ENCODE measurements around the gene SLC39A5.
"Not testable (repeated sequence)": the region's sequence is repeated elsewhere in the genome, so short reads cannot be mapped to it uniquely, and the experiment has no call there.

Gene SLC39A5

DNA sequence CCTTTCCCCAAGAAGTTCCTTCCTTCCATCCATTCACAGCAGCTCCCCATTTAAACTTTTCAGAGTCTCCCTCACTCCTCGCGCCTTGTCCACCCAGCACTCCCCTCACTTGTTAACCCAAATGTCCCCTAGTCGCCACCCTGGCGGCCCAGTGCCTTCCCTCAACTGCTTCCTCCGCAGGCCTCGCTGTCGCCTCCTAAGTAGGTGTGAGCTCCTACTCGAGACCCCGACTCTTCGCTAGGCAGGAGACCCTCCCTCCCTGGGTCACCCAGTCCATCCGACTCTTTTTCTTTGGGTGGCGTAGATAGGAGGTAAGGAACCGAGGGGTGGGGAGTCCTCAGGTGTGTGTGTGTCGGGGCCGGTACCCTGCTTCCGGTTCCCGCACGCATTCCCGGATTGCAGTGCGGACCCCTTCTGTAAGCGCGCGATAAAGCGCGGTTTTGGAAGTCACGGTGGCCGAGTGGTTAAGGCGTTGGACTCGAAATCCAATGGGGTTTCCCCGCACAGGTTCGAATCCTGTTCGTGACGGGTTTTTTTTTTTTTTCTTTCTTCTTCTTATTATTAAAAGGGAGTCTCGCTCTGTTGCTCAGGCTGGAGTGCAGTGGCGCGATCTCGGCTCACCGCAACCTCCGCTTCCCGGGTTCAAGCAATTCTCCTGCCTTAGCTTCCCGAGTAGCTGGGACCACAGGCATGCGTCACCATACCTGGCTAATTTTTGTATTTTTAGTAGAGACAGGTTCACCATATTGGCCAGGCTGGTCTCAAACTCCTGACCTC, 39.7 kb upstream of the SLC39A5 start:
- DNase-seq, result peak; percentile 90
- TF ChIP-seq, protein P1, sequence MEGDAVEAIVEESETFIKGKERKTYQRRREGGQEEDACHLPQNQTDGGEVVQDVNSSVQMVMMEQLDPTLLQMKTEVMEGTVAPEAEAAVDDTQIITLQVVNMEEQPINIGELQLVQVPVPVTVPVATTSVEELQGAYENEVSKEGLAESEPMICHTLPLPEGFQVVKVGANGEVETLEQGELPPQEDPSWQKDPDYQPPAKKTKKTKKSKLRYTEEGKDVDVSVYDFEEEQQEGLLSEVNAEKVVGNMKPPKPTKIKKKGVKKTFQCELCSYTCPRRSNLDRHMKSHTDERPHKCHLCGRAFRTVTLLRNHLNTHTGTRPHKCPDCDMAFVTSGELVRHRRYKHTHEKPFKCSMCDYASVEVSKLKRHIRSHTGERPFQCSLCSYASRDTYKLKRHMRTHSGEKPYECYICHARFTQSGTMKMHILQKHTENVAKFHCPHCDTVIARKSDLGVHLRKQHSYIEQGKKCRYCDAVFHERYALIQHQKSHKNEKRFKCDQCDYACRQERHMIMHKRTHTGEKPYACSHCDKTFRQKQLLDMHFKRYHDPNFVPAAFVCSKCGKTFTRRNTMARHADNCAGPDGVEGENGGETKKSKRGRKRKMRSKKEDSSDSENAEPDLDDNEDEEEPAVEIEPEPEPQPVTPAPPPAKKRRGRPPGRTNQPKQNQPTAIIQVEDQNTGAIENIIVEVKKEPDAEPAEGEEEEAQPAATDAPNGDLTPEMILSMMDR (IDR thresholded peaks at IDR 0.05), result no peak
- Mint-ChIP-seq H3K27me3 (ENCODE audit: low read depth, poor library complexity) (peaks cover 4% of the 10 kb centered on the region), H3K9me3 (no peaks in the 10 kb centered on the region), H3K4me1 (peaks cover 31% of the 10 kb centered on the region), H3K4me3 (peak overlapping the region; percentile 92), H3K27ac (peak overlapping the region; percentile 99), H3K36me3 (ENCODE audit: low read depth) (peaks cover 23% of the 10 kb centered on the region)

DNA sequence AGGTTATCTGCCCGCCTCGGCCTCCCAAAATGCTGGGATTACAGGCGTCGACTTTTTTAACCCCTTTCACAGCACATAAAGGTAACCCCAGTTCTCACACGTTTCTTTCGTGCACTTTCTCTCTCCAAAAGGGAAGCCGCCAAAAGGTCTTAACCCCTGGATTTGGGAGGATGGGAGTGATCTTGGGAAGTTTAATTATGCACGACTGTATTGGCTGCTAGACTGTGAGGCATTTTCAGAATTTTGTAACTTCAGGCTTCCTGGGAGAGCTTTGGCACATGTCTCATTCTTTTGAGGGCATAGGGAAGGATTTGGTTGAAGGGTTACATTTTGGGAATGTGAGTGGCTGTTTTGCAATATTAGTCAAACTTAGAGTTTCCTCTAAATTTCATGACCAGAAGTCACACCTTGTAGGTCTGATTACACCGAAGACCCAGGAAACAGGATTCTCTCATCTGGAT, 39.1 kb upstream of the SLC39A5 start:
- peaks cover 31% of the 10 kb centered on the region for H3K4me1 Mint-ChIP-seq
- H3K9me3 Mint-ChIP-seq, result no peaks in the 10 kb centered on the region
- H3K27me3 Mint-ChIP-seq (ENCODE audit: low read depth, poor library complexity), result peaks cover 4% of the 10 kb centered on the region
- TF ChIP-seq, protein P1 (IDR thresholded peaks at IDR 0.05), result no peak
- peaks cover 20% of the 10 kb centered on the region for H3K36me3 Mint-ChIP-seq (ENCODE audit: low read depth)
- H3K27ac Mint-ChIP-seq, result no peak overlapping the region
- no peak for DNase-seq
- H3K4me3 Mint-ChIP-seq, result peak overlapping the region; percentile 92

DNA sequence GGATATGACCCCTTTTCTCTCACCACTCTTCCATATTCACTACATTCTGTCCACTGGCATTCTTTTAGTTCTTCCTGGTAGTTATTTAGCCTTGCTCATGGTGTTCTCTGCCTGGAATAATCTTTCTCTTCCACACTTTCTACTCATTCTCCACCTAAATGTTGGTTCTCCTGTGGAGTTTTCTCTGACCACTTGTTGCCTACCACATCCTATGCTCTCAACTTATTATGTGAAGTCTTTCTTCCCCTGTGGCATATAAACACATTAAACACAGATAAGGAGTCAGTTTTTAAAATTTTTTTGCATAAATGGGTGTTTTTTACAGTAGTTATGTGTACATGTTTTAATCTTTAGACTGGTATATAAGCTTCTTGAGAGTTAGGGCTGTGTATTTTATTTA, 37.3 kb upstream of the SLC39A5 start:
- DNase-seq, result no peak
- no peaks in the 10 kb centered on the region for H3K9me3 Mint-ChIP-seq
- TF ChIP-seq, protein P1 (IDR thresholded peaks at IDR 0.05), result no peak
- H3K27me3 Mint-ChIP-seq (ENCODE audit: low read depth, poor library complexity), result peaks cover 4% of the 10 kb centered on the region
- H3K27ac Mint-ChIP-seq, result no peak overlapping the region
- H3K4me3 Mint-ChIP-seq, result no peak overlapping the region
- H3K4me1 Mint-ChIP-seq, result peaks cover 18% of the 10 kb centered on the region
- peaks cover 10% of the 10 kb centered on the region for H3K36me3 Mint-ChIP-seq (ENCODE audit: low read depth)

DNA sequence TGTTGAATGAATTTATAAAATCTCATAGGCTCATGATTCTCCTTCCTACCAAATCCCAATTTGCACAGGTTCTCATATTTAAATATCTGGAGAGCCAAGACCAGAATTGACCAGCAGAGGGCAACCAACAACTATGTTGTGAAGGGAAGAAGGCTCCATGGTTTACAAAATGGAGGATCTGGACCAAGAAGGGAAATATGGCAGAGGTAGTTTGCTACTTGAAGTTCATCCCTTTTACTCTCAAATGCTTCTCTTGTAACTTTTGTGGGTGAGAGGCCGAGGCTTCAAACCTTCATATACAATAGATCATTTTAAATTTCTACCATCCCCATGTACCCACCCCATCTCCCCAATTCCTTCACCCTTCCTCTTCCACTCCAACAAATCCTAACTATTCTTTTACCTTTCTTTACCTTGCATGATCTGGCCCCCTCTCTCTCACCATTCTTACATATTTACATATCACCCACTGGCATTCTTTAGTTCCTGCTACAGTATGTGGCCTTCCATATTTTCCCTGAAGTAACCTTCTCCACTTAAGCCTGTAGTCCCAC, 36.7 kb upstream of the SLC39A5 start:
- DNase-seq, result peak; percentile 73
- Mint-ChIP-seq H3K9me3 (no peaks in the 10 kb centered on the region), H3K27me3 (ENCODE audit: low read depth, poor library complexity) (peaks cover 4% of the 10 kb centered on the region), H3K4me3 (no peak overlapping the region), H3K27ac (peak overlapping the region; percentile 31), H3K4me1 (peaks cover 13% of the 10 kb centered on the region), H3K36me3 (ENCODE audit: low read depth) (peaks cover 10% of the 10 kb centered on the region)
- TF ChIP-seq, protein P1 (IDR thresholded peaks at IDR 0.05), result peak; percentile 78

DNA sequence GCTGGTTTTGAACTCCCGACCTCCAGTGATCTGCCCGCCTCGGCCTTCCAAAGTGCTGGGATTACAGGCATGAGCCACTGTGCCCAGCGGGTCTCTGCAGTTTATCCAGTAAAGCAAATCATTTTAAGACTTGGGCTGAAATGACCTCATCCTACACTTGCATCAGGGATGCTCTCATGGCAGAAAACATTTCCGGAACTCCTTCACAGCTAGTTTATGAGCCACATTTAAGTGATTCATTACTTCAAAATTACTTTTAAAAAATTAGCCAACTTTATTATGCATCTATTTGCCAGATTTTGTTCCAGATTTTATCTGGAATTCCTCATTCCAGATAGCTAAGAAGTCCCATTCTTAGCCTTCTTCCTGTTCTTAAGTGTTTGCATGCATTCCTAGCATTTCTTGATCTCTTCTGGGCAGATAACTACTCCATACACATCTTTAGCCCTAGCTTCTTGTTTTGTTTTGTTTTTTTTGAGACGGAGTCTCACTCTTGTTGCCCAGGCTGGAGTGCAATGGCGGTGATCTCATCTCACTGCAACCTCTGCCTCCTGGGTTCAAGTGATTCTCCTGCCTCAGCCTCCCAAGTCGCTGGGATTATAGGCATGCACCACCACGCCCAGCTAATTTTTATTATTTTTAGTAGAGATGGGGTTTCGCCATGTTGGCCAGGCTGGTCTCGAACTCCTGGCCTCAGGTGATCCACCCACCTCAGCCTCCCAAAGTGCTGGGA, 32.9 kb upstream of the SLC39A5 start:
- DNase-seq; H3K36me3 Mint-ChIP-seq (ENCODE audit: low read depth); H3K27ac Mint-ChIP-seq; H3K9me3 Mint-ChIP-seq; H3K27me3 Mint-ChIP-seq (ENCODE audit: low read depth, poor library complexity); H3K4me3 Mint-ChIP-seq; H3K4me1 Mint-ChIP-seq: not testable (repeated sequence)

DNA sequence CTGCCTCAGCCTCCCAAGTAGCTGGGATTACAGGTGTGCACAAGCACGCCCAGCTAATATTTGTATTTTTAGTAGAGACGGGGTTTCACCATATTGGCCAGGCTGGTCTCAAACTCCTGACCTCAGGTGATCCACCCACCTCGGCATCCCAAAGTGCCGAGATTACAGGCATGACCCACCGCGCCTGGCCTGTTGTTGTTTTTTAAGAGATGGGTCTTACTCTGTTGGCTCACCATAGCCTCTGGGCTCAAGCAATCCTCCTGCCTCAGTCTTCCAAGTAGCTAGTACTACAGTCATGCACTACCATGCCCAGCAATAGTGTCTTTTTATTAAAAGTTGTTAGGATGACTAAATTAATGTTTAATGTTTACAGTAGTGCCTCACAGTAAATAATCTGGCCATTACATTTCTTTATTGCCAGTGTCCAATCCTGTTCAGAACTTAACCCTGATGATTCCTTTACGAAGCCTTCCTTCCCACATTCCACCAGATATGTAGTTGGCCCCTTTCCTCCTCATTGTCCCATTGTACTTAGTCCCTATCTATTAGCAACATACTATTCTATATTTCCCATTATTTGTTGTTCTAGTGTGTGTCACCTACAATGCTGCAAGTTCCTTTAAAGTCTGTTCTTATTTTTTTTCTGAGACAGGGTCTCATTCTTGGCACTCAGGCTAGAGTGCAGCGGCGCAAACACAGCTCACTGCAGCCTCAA, 31.8 kb upstream of the SLC39A5 start:
- no peaks in the 10 kb centered on the region for H3K9me3 Mint-ChIP-seq
- no peak overlapping the region for H3K27ac Mint-ChIP-seq
- H3K4me3 Mint-ChIP-seq, result no peak overlapping the region
- DNase-seq, result no peak
- H3K27me3 Mint-ChIP-seq (ENCODE audit: low read depth, poor library complexity), result no peaks in the 10 kb centered on the region
- H3K36me3 Mint-ChIP-seq (ENCODE audit: low read depth), result peaks cover 10% of the 10 kb centered on the region
- TF ChIP-seq, protein P1 (IDR thresholded peaks at IDR 0.05), result no peak
- H3K4me1 Mint-ChIP-seq, result no peaks in the 10 kb centered on the region

Data from nephron progenitor cell (in vitro differentiated cells).